Activated T-helper 1 cell treated with Interleukin-2 at 50 U/mL for 16 hours (primary cell): ENCODE data around the gene DMD.

Source experiments
- DNase-seq: peaks from one replicate; pipeline ENCODE4 v3.0.0-alpha.2; 2020; ENCODE audit warnings: low read depth

Gene DMD

DNA sequence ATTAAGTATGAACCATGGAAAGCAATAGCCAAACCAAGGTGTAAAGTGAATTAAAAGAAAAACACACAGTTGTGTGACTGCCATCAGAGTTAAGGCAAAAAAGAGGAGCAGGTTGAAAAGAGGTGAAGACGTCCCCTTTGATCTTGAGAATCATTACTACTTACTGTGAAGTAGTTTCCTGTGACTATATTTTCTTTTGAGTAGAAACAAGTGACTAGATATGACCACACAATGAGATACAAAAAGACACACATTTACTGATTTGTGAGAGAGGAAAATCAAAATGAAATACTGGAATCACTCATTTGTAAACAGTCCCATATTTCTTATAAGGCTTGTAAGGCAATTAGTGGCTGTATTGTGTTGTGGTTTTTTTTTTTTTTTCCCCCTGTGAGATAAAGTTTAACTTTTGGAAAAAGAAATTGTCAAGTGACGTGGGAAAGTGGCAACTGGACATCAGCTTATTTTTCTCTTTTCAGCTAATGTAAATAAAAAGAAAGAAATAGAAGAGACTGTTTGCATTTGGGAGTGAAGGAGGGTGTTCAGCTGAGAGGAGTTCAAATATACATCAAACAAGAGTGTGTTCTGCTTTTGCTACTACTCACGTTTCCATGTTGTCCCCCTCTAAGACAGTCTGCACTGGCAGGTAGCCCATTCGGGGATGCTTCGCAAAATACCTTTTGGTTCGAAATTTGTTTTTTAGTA lies 2033.1 kb downstream of the DMD start:
- no peak for DNase-seq

DNA sequence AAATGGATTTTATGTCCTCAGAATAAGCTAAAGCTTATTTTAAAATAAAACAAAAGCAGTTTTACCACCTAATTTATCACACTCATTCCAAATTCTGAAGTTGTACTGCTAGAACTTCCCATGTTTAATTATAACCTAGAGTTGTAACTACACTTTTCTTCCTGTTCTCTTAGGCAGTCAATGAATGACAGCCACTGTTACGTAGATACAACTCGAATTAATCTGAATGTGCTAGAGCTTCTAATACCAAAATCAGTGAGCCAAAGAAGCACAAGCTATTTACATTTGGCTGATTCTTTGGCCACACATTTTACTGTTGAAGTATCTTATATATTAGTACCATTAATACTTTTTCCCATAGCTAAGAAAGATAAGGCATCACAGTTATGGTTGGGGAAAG lies 2040.6 kb downstream of the DMD start:
- DNase-seq, result no peak

DNA sequence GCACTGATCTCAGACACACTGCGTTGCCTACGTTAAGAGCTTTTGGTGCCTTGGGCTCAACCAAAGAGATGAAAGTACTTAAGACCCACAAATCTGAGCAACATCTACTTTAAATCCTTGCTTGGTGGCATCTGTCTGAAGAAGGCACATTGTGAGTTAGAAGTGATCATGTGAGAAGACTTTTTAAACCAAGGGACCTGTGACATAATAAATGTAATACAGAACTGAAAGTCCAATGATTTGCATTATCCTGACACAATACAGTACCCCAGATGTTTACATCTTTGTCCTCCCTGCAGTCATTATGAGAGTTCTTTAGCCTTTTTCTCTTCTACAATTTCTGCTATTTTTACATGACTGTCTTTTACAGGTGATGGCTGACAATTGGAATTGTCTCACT lies 2042.8 kb downstream of the DMD start:
- no peak for DNase-seq

DNA sequence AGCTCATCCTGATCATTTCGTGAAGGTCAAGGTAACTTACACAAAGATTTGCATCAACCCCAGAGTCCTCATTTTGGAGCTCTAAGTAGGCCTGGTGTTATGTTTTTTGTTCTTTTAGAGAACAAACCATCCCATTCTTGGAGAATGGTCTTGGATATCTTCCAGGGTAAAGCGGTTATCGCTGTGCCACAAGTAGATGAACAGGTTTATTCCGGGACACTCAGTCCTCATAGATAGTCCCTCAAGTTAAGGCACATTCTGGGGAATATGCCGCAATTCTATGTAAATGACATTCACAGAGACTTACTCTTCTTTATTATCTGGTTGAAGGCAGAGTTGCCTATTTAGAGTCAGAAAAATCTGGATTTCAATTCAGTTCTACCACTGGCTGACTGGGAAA lies 2044.5 kb downstream of the DMD start:
- no peak for DNase-seq

DNA sequence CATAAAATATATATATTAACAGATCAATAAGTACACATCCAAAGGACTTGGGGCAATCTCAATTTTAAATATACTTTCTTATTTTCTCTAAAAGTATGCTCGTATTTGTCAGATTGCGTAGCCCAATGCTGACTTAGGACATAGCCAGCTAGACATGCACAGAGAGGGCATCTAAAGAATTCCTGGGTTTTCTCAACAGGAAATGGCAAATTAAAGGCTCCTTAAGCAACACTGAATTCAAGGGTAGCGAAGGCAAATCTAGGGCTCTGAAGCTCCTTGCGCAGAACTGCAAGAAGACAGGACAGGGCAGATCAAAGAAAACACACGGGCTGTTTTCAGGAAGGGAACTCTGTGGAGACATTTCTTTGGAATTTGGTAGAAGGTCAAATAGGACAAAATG lies 2044.9 kb downstream of the DMD start:
- DNase-seq, result no peak

DNA sequence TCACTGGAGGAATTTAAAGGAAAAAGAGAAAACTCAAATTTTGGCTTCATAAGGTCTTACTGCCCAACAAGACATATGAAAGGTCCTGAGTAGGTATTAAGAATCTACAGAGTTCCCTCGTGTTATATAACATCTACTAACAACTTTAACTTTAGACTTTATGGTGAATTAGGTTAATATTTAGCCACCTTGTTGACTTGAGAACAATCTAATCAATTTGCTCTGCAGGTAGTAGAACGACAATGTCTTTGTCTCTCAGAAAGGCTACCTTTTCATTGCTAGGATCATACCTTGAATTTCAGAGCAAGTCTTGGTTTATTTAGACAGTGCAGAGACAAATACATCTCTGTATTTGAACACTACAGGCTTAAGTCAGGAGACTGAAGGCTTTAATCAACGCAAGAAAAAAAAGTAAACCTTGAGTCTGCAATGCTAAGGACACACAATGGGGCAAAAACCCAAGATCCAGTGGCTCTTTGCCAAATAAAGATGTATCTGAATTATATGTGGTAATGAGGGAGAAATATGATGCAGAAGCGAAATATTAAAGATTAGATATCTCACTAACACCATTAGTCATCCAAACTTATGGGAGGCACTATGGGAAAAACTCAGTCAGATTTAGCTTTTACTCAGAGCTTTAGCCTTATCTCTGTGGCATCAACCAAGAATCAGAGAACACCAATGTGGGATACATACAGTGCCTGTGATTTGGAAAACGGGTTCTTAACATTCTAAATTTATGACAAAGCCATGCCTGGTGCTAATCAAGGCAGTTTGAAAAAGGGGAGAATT lies 2045.9 kb downstream of the DMD start:
- DNase-seq, result no peak

DNA sequence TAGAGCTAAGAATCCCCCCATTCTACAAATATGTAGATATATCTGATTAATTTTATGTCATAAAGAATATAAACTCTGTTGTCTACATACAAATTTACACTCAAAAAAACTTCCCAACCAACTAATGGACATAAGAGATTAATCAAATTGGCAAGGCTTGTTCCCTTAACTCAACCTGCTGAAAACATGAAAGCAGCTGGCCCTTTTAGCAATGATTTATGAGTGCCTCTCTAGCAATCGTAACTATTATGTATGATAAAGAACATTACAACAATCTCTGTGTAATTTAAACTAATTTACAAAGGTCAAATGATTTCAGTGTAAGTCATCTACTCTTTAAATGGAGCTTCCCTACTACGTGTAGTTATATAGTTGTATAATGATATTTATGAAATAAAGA lies 2056.4 kb downstream of the DMD start:
- no peak for DNase-seq

DNA sequence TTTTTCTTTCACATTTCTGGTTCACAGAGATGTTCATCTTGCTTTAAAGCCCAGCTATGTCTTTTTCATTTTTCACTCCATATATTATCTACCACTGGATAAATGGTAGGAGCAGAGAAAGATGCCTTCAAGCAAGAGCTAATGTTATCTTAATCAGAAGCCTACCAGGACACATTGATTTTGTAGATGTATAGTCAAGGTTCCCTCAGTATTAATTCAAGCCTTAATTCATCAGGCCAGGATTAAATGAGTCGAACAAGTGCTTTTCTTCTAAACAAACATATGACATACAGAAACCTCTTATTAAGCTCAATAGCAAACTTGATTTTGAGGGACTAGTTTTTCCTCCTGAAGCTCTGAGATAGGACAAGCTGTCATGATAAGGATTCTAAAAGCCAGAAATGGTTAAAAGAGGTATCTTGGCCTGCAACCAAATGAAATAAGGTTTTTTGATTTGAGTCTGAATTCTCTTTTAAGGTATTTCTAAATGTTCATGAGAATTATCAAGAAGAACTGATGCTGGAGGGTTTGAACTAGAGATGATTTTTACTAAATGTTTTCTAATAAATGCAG lies 2057.8 kb downstream of the DMD start:
- no peak for DNase-seq

DNA sequence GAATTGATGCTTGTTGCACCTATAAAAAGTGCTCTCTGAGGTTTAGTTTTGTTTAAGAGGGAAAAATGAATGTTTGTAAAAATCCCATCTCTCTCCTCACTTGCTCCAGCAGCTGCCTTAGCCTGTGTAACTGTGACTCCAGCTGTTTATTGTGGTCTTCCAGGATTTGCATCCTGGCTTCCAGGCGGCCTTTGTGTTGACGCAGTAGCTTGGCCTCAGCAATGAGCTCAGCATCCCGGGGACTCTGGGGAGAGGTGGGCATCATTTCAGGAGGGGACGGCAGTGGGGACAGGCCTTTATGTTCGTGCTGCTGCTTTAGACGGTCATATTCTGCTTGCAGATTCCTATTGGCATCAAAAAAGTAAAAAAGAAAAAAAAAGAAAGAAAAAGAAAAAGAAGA lies 2064.2 kb downstream of the DMD start:
- no peak for DNase-seq

DNA sequence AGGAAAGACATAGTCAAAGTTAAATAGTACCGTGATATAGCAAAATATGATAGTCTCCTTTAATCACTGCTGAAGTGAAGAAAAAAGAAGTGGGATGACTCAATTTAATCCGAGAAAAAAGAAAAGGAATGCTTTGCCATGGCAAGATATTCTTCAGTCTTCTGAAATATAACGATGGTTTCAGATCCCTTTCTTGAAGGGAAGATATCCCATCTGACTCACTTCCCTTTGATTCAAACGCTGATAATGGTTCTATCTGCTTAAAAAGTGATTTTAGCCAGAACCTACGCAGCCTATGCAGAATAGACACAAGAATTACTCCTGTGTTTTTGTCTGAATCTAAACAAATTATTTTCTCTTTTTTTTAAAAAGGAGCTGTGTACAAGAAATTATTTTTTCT lies 2071.4 kb downstream of the DMD start:
- DNase-seq, result no peak

DNA sequence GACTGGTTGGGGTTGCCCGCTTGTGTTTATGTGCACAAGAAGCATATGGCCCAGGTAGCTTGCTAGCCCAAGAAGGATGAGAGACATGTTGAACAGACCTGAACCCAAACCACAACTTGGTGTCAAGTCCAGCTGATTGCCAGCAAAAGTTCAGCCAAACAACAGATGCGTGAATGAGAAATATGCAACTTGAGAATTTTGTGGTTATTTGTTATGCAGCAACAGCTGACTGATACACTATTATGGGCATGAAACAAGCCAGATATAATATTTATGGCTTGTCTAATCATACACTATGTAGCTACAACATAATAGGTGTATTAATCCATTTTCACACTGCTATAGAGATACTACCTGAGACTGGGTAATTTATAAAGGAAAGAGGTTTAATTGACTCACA lies 2073.2 kb downstream of the DMD start:
- DNase-seq, result no peak

DNA sequence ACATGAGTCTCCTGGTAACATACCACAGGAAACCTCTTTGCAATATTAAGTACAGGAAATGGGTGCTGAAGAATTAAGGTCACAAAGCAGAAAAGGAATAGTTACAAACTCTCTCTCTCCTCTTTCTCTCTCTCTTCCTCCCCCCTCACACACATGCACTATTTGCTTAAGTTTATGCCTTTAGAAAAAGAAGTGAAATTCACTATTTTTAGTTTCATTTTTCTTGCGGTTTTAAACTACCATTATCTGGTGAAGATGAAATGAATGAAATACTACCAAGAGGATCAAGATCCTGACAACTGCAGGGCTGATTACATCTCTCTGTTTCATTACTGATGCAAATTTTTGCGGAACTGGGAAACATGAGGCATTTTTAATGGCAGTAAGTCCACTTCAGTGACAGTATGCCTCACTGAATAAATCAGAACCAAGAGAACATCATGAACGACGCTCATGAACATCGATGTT lies 2075.2 kb downstream of the DMD start:
- DNase-seq, result no peak

DNA sequence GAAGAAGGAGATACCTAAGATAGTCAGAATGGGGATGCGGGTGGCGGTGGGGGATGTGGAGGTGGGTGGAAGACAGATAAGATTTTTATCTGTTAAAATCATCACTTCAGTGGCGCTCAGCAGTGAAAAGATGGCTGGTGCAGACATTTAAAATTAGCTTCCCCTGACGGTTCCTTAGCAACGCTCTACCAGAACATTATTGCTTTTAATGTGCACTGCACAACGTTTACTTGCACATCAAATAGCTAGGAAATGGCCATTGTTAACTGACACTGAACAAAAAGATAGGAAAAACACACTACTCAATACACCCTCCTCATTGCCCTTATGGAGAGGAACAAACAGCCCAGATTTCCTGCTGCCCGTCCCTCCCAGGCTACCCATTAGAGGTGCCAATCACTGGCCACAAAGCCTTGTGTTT lies 2078.5 kb downstream of the DMD start:
- DNase-seq, result no peak

DNA sequence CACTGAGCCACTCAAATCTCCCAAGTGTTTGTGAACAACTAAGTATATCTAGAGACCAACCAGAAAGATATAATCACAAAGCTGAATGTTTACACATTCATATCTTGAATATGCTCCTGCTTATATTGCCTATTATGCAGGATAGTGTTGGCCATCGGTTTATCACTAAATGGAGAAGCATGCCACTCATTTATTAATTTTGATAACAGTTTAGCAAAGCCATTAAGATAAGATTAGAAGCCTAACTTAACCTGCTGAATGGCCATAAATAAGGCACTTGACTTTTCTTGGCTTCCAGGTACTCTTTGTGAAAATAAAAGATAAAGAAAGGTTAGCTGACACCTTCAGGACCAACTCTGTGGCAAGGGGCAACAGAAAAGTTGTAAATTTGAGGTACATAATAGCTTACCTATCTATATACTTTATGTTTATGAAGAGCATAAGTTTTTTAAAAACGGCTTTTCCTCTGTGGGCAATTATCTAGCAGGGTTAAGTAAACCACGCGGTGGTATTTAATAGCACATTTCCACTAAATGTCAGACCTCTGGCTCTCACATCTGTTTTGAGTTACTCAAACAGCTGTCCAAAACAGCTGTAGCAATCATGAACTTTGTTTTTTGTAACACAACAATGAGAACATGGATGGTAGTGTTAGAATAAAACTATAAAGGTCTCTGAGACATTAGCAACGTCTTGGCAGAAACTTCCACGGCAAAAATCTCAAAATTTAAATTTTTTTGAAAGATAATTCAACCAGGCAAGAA lies 2080.7 kb downstream of the DMD start:
- no peak for DNase-seq

DNA sequence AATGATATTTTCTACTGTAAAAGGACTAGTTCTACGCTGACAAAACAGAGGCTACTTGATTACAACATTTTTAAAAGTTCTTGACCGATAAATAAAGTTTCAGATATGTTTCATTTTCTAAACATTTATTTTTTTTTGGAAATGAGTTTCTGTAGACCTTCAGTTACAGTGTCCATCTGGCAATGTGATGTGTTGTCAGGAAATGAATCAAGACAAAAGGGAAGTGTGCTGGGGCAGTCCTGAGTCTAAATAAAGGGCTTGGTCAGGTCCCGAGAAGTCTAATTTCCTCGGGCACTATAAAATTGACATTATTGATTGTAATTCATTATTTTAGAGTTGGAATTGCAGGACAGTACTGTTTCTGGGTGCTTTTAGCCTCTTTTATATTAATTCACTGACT lies 2082.5 kb downstream of the DMD start:
- DNase-seq, result no peak

DNA sequence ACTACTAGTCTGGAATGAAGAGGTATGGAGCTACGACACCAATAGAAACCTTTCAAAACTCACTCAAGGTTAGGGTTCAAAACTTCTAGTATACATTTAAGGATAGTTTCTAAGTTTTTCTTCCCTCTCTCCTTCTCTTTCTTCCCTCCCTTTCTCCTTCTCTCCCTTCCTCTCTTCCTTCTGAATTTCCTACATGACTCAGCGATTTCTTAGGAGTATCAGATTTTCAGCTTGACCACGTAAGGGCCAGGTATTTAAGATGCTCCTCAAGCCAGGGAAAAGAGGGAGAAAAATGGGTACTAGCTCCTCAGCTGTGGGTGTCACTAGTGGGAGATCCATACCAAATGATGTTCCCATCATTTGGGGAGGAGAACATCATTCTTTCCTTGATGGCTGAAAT lies 2083.6 kb downstream of the DMD start:
- DNase-seq, result no peak

DNA sequence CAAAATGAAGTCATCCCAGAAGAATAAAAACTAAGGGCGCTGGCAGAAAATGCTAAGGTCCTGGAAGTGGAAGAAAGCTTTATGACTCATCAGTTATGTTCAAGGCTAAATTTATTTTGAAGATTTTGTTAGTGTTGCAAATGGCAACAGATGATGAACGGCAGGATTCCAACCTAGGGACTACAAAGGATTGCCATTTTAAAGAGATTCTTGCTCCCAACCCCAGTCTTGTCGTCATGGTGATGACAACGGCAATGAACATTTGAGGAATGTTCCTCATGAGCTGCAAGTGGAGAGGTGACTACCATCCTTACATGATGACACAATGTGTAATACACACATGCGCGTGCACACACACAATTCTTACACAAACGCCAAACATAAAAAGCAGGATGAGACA lies 2085.1 kb downstream of the DMD start:
- no peak for DNase-seq

DNA sequence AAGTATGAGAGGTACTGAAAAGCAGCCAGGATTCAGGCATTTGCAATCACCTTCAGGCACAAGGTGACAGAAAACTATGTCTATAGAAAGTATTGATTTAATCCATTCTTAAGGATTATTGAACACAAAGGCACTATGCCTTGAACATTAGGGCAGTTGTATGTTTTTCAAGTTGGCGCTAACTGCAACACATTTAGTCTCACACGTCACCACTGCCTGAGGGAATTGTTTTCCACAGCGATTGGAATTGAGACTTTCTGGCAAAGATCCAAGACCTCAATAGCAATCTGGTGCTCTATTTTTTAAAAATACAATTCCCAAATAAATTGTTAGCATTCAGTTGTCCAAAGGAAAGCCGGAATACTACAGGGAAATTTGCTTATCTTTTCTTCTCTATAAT lies 2086.8 kb downstream of the DMD start:
- no peak for DNase-seq

DNA sequence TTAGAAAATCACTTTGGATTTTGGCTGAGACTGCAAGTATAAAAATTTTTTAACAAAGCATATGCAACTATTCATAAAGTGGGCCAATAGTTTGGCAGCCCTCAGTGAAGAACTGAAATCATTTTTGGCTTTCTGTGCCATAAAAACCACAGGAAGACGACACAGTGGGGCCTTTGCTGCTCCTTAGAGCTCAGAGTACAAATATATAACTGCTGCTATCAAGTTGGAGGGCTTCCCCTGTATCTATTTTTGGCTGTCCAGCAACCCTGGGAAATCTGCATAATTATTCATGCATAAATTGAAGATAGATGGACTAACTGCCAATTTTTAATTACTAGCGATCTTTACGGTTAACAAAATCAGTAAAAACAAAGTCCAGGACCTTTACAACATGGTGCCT lies 2088.0 kb downstream of the DMD start:
- no peak for DNase-seq

DNA sequence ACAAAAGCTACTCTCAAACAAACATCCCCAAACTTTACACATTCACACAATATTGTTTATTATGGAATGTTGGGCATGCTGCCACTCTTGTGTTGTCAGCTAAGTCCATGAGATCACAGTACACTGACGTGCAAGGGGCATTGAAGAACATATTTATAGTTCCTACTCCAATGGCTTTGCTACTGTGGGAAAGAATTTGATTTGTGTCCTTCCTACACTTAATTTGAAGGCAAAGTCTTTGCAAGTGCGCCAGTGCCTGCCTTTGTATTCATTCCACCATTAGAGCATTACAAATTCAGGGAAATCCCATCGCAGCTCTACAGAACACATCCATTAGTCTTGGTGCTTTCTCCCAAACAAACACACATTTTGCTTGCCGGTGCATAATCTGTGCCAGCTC lies 2094.1 kb downstream of the DMD start:
- DNase-seq, result no peak

DNA sequence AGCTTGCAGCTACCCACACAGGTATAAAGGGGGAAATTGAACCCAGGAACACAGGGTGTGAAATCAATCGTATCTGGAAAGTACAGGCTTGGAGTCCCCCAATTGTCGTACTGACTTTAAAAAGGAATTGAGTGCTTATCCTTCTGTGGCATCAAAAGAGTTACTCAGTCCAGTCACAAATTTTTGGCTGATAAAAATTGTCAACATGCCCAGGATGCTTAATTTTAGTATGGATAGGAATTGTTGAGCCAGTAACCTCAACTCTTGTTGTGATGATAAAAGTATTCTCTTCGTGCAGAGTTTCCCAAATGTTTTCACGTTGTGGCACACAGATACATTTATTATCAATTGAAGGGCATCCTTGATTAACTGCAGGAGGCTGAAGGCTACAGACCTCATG lies 2096.0 kb downstream of the DMD start:
- no peak for DNase-seq

DNA sequence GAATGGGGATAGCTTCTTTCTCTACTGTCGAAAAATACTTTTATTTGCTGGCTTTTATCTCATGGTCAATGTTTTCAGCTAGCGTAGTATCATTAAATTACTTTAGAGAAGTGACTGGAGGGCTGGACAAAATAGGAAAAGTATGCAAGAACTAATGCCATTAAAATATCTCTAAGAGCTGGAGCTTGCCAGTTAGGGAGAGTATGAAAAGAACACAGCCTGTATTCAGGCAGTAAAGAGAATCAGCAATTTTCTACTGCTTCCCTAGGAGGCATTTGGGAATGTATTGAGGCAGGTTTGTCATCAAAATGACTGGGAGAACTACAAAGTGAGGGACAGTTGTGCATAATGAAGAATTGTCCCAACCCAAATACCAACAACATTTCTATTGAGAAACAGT lies 2096.5 kb downstream of the DMD start:
- no peak for DNase-seq
